Measurements from ENCODE around the gene MSANTD2.
A peak's percentile ranks its signal among the peaks of the same experiment; 100 is the strongest.
"Not testable (repeated sequence)": the region's sequence is repeated elsewhere in the genome, so short reads cannot be mapped to it uniquely, and the experiment has no call there.

Gene MSANTD2

GRCh38 chr11:124791626-124792341 lies 8.4 kb downstream of the MSANTD2 start:
- no peak overlapping the region for H3K27ac ChIP-seq
- no peak for TF ChIP-seq ZFX (IDR thresholded peaks at IDR 0.05)
- no peak for TF ChIP-seq CTCF (conservative IDR thresholded peaks at IDR 0.05)

GRCh38 chr11:124788521-124788920 lies 11.7 kb downstream of the MSANTD2 start:
- no peak overlapping the region for H3K27ac ChIP-seq
- TF ChIP-seq ZFX (IDR thresholded peaks at IDR 0.05) = no peak
- no peak for TF ChIP-seq CTCF (conservative IDR thresholded peaks at IDR 0.05)

GRCh38 chr11:124784051-124784450 lies 16.2 kb downstream of the MSANTD2 start:
- no peak overlapping the region for H3K27ac ChIP-seq
- TF ChIP-seq CTCF (conservative IDR thresholded peaks at IDR 0.05) (no peak), ZFX (IDR thresholded peaks at IDR 0.05) (no peak)

GRCh38 chr11:124783002-124783401 lies 17.2 kb downstream of the MSANTD2 start:
- TF ChIP-seq ZFX (IDR thresholded peaks at IDR 0.05) = no peak
- TF ChIP-seq CTCF (conservative IDR thresholded peaks at IDR 0.05) = no peak
- no peak overlapping the region for H3K27ac ChIP-seq

- TF ChIP-seq ZFX (IDR thresholded peaks at IDR 0.05) (no peak), CTCF (conservative IDR thresholded peaks at IDR 0.05) (no peak)
- H3K27ac ChIP-seq = no peak overlapping the region
These were observed 20.6 kb downstream of the MSANTD2 start for GRCh38 chr11:124779568-124779967.

GRCh38 chr11:124778281-124778680 lies 21.9 kb downstream of the MSANTD2 start:
- TF ChIP-seq CTCF (conservative IDR thresholded peaks at IDR 0.05) (peak; percentile 40), ZFX (IDR thresholded peaks at IDR 0.05) (no peak)
- H3K27ac ChIP-seq = no peak overlapping the region

- TF ChIP-seq CTCF (conservative IDR thresholded peaks at IDR 0.05) (no peak), ZFX (IDR thresholded peaks at IDR 0.05) (no peak)
- no peak overlapping the region for H3K27ac ChIP-seq
These were observed 23.2 kb downstream of the MSANTD2 start for GRCh38 chr11:124776865-124777645.

GRCh38 chr11:124770959-124771358 lies 29.2 kb downstream of the MSANTD2 start:
- H3K27ac ChIP-seq = not testable (repeated sequence)
